Muscle layer of duodenum (tissue), 2 donors: Measurements from ENCODE around the gene MAP3K4.
"Not testable (repeated sequence)": the region's sequence is repeated elsewhere in the genome, so short reads cannot be mapped to it uniquely, and the experiment has no call there.

ENCODE experiments used
- H3K27ac ChIP-seq: one replicate; pipeline ENCODE4 v1.7.0; 2013; ENCODE audit warnings: mild to moderate bottlenecking, low read length
- H3K27me3 ChIP-seq: one replicate; pipeline ENCODE4 v1.7.0; 2013; ENCODE audit warnings: low read depth, mild to moderate bottlenecking, control low read depth, low read length
- H3K36me3 ChIP-seq, 2 donors: one replicate each; pipeline ENCODE4 v1.7.0; 2013; ENCODE audit warnings: low read length in 2 of 2, control low read depth in 1 of 2, mild to moderate bottlenecking in 1 of 2; ENCODE audit not compliant: insufficient read depth in 2 of 2, control insufficient read depth in 1 of 2
- H3K4me1 ChIP-seq, 2 donors: one replicate each; pipeline ENCODE4 v1.7.0; 2013; ENCODE audit warnings: low read length in 2 of 2, mild to moderate bottlenecking in 2 of 2, control low read depth in 1 of 2, moderate library complexity in 1 of 2; ENCODE audit not compliant: insufficient read depth in 2 of 2, control insufficient read depth in 1 of 2
- H3K4me3 ChIP-seq, 2 donors: one replicate each; pipeline ENCODE4 v1.7.0; 2013; ENCODE audit warnings: low read length in 2 of 2, low read depth in 1 of 2, mild to moderate bottlenecking in 1 of 2
- H3K9me3 ChIP-seq, 2 donors: one replicate each; pipeline ENCODE4 v1.7.0; 2013; ENCODE audit warnings: low read length in 2 of 2, control low read depth in 1 of 2, mild to moderate bottlenecking in 1 of 2; ENCODE audit not compliant: control insufficient read depth in 1 of 2
- donor health status: healthy.

The MAP3K4 gene

DNA sequence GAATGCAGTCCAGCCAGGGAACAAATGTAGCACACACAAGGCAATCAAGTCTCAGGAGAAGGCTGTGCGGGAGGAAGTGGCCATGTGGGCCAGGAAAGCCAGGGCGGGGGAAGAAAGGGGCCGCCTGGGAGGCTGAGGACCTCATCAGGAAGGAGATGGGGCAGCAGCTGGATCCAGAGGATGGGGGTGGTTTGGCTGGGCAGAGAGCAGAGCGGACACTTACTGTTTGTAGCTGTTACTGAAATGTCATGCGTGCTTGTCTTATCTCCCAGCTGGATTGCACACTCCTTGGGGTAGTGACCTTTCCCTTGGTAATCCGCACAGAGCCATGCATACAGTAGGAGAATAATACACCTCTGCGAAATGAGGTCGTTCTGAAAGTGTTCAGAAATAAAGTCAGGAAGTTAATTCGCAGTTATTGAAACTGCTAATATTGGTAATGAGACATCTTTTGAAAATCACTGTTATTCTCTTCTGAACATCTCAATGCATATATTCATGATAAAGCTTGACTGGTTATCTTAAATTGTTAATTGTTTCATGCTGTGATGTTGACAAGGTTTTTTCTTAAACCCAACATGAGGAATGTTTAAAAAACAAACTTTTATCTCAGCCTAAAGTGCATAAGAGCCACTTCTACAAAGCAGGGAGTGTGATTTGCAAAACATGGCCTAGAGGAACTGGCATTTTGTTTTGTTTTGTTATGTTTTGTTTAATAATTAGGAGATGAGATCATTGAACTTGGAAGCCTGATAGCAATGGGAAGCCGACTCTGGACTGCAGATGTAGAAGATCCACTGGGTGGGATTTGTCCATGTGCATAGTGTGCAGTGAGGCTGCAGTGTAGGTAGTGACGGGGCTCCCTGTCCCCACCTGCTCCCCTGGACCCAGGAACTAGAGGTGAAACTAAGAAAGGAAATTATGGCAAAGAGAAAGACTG lies 18.0 kb upstream of the MAP3K4 start:
- Histone ChIP-seq H3K36me3 (no peaks in the 10 kb centered on the region), H3K27me3 (no peaks in the 10 kb centered on the region), H3K4me3 (no peak overlapping the region), H3K27ac (no peak overlapping the region), H3K9me3 (no peaks in the 10 kb centered on the region), H3K4me1 (peaks cover 3 to 20% of the 10 kb centered on the region in 2 donors)

DNA sequence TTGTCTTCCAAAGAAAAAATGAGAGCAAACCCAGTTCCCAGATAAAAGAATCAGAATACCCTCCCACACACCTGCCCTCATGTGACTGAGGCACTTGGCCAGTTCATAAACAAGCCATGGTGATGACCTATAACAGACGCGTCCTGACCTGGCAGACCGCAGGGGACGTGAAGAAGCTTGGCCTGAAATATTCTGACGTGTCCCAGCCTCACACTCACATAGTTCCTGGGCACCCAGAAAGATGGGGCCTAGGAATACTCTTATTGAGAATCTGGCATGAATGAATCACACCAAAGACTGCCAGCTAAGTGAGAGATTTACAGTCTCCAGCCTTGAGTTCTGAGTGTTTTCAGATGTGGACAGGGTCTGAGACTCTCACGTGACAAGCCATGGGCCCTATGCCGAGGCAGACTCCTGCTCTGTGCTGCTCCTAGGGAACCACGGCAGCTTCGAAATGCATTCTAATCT lies 17.2 kb upstream of the MAP3K4 start:
- H3K36me3 ChIP-seq = no peaks in the 10 kb centered on the region
- no peaks in the 10 kb centered on the region for H3K27me3 ChIP-seq
- H3K4me3 ChIP-seq = no peak overlapping the region
- H3K27ac ChIP-seq = no peak overlapping the region
- H3K4me1 ChIP-seq = peaks cover 7 to 26% of the 10 kb centered on the region in 2 donors
- H3K9me3 ChIP-seq = no peaks in the 10 kb centered on the region

DNA sequence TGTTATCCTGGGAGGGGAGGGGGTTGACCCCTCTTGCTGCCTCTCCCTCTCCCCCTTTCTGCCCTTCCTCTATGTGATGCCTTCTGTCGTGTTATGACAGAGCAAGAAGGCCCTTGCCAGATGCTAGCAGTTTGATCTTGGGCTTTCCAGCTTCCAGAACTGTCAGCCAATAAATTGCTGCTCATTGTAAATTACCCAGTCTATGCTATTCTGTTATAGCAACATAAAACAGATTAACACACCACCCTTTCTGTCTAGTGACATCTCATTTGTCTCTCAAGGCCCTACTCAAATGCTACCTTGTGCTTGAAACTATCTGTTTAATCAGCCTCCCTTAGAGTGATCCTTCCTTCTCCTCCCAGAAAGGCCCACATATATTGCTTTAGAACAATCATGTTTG lies 16.4 kb upstream of the MAP3K4 start:
- Histone ChIP-seq H3K4me1 (peaks cover 7 to 31% of the 10 kb centered on the region in 2 donors), H3K4me3 (no peak overlapping the region), H3K36me3 (no peaks in the 10 kb centered on the region), H3K9me3 (no peaks in the 10 kb centered on the region), H3K27me3 (no peaks in the 10 kb centered on the region), H3K27ac (no peak overlapping the region)

DNA sequence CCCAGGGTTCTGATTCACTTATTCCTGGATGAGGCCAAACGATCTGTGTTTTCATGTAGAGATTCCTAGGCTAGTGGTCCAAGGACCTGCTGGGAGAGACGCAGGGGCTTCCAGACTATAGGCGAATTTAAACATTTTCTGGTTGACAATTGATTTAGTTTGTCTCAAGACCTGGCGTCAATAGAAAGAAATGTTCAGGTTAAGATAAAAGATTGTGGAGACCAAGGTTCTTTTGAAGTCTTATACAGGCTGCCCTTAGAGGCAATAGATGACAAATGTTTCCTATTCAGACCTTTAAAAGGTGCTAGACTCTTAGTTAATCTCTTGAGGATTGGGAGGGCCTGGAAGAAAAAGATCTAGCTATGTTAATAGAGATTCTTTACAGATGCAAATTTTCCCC lies 15.6 kb upstream of the MAP3K4 start:
- H3K27ac ChIP-seq, H3K4me3 ChIP-seq, H3K27me3 ChIP-seq, H3K36me3 ChIP-seq, H3K9me3 ChIP-seq: not testable (repeated sequence)
- peaks cover 7 to 31% of the 10 kb centered on the region in 2 donors for H3K4me1 ChIP-seq

DNA sequence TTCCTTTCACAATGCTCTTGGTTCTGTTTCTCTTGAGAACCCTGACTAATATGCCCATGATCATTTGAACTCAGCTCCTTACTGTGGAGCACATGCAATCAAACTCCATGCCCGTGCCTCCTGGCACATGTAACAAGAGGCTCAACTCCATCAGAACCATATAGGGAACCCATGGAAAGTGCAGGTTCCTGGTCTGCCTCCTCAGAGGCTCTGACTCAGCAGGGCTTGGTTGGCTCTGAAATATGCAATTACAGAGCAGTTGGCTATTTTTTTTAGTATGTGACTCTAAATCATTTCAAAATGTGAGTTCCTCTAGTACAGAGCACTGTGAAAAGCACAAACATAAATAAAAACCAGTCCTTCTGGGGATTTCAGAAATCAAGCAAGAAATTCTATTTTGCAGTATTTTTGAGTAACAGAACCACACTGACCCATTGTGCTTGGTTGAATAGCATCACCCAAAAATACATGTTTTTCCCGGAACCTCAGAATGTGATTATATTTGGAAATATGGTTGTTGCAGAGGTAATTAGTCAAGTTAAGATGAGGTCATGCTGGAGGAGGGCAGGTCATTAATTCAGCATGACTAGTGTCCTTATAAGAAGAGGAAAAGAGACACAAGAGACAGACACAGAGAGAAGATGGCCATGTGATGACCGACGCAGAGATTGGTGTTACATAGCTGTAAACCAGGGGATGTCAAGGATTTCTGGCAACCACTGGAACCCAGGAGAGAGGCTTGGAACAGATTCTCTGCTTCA lies 13.2 kb upstream of the MAP3K4 start:
- H3K9me3 ChIP-seq = no peaks in the 10 kb centered on the region
- no peaks in the 10 kb centered on the region for H3K27me3 ChIP-seq
- peaks cover 7 to 31% of the 10 kb centered on the region in 2 donors for H3K4me1 ChIP-seq
- no peak overlapping the region for H3K27ac ChIP-seq
- H3K4me3 ChIP-seq = no peak overlapping the region
- H3K36me3 ChIP-seq = no peaks in the 10 kb centered on the region

DNA sequence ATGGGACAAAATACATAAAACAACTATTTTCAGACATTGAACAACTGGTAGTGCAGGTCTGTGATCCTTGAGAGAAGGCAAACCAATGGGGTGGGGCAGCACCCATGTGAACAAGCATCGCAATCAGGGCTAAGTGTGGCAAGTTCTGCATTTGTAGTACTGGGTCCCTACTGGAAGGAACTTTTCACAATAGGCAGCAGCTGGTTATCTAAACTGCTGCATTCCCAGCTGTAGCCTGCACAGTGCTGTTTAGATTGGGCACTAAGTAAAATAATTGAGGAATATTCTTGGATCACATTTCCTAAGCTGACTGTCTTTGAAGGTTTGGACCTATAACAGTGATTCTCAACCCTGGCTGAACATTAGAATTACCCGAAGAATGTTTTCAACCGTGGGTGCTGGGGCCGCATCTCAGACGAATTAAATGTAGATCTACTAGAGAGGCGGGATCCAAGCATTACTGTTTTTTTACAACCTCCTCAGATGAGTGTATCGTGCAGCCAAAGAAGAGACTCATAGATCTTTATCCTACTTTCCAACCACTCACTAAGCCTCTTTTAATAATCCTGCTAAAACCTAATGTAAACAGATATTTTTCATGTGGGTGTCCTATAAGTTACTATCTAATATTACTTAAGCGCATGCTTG lies 12.4 kb upstream of the MAP3K4 start:
- no peak overlapping the region for H3K4me3 ChIP-seq
- H3K36me3 ChIP-seq = no peaks in the 10 kb centered on the region
- no peaks in the 10 kb centered on the region for H3K9me3 ChIP-seq
- H3K4me1 ChIP-seq = peaks cover 7 to 25% of the 10 kb centered on the region in 2 donors
- H3K27ac ChIP-seq = no peak overlapping the region
- H3K27me3 ChIP-seq = no peaks in the 10 kb centered on the region

DNA sequence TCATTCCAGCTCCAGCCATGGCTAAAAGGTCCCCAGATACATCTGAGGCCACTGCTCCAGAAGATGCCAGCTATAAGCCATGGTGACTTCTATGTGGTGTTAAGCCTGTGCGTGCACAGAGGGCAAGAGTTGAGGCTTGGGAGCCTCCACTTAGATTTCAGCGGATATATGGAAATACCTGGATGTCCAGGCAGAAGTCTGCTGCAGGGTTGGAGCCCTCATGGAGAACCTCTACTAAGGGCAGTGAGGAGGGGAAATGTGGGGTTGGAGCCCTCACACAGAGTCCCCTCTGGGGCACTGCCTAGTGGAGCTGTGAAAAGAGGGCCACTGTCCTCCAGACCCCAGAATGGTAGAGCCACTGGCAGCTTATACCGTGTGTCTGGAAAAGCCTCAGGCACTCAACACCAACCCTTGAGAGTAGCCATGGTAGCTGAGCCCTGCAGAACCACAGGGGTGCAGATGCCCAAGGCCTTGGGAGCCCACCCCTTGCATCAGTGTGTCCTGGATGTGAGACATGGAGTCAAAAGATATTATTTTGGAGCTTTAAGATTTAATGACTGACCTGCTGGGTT lies 8.1 kb upstream of the MAP3K4 start:
- H3K27ac ChIP-seq, H3K36me3 ChIP-seq, H3K9me3 ChIP-seq, H3K27me3 ChIP-seq, H3K4me3 ChIP-seq: not testable (repeated sequence)
- H3K4me1 ChIP-seq = peaks cover 6 to 12% of the 10 kb centered on the region in 2 donors

DNA sequence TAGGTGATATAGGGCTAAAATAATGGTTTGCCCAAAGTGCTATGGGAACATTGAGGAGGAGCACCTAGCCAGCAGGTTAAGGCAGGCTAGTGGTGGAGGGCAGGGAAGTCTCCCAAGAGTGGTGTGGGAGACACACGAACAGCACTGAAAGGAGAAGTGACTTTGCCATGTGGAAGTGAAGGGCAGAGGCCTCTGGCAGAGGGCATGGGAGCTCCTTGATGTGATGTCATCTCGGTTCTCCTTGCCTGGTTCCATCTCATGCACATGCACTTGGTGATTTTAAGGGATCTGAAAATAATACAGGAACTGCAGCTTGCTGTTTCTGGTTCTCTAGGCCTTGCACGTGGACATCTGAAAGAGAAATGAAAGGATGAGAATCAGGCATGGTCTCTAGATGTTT lies 4.7 kb upstream of the MAP3K4 start:
- Histone ChIP-seq H3K9me3 (no peaks in the 10 kb centered on the region), H3K4me3 (no peak overlapping the region), H3K27me3 (no peaks in the 10 kb centered on the region), H3K36me3 (peaks cover 0 to 3% of the 10 kb centered on the region in 2 donors), H3K4me1 (no peaks in the 10 kb centered on the region), H3K27ac (no peak overlapping the region)

DNA sequence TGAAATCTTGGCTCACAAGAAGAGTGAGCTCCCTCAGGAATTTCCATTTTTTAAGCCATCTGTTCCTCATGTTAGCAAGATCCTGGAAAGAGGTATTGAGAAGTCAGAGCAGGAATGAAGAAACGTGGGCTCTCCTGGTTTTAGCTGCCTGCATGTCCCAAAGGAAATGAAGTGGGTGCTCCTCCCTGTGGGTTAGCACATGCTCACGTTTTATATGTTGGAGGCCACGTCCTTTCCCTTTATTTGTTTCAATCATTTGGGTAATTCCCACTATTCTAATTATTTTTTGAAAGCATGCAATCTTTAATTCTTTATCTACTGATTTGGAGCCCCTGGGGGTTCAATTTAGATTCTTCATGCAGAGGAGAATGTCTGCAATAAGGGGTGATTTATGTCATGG lies 4.3 kb upstream of the MAP3K4 start:
- no peaks in the 10 kb centered on the region for H3K27me3 ChIP-seq
- H3K4me1 ChIP-seq = no peaks in the 10 kb centered on the region
- H3K4me3 ChIP-seq = no peak overlapping the region
- H3K36me3 ChIP-seq = peaks cover 0 to 7% of the 10 kb centered on the region in 2 donors
- H3K27ac ChIP-seq = no peak overlapping the region
- H3K9me3 ChIP-seq = no peaks in the 10 kb centered on the region

DNA sequence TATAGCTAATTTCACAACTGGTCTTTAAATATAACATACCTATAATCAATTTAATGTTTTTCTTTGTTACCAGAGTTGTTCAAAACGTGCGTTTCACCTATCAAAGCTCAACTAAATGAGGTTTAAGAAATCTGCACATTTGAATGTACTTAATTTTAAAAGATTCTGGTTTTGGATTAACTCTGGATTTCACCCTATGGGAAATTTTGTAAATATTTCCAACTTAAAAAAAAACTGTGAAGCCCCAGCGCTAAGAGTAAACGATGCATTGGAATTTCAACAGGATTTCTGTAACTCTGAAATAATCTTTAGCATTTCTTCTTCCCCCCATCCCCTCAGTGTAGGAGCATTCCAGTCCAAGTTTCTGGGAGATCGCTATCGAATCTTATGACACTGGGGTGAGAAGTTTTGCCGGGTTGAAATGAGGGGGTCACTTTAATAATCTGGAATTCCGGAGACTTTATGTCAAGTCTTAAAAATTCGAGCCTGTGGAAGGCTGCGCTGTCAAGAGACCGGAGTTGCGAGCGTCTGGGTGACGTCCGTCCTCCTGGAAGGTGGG lies 643 bp upstream of the MAP3K4 start:
- Histone ChIP-seq H3K27ac (peak overlapping the region; percentile 65), H3K27me3 (no peaks in the 10 kb centered on the region), H3K9me3 (no peaks in the 10 kb centered on the region), H3K4me3 (peak overlapping the region; percentile 74 to 99), H3K36me3 (peaks cover 0 to 9% of the 10 kb centered on the region in 2 donors), H3K4me1 (peaks cover 0 to 12% of the 10 kb centered on the region in 2 donors)
